GM19023 (cell line): ENCODE measurements around the gene OR52N2.

Experiments used
- ATAC-seq: cut with Tn5 transposase; IDR thresholded peaks from one replicate; pipeline ENCODE4 v1.9.1; 2021; ENCODE audit warnings: mild to moderate bottlenecking, moderate library complexity; ENCODE audit not compliant: unreplicated experiment

OR52N2 gene

DNA sequence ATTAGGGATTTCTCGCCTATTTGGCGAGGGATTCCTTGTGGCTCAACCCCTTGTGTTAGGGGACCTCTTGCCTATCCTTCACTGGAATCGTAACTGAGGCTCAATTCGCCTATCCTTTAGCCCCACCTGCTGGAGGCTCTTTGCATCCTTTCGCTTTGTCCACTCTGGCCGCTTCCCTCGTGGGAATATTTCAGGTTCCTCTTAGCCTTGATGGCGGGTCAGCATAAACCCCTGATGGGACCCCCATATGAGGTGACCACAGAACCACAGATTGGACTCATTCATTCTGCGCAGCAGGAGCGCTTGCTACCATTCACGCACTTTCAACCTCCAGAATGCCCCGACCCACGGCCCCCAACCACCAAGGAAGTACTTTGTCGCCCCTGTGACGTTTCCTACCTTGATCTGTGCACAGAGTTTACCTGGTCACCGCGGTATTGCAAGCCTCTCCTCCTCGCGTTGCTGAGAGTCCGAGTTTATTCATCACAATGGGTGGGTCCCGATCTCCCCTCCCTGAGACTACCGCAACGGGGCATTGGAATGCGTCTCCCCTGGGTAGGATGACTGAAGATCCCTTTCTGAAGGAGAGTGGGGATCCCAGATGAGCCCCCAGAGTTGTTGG lies at the start of gene OR52N2:
Gene OR52N2 (plus strand): TSS at position 425 of the 622 bp plus-strand sequence. CDS start 11,412 bp downstream, outside the sequence.
- ATAC-seq: peak; percentile 97

DNA sequence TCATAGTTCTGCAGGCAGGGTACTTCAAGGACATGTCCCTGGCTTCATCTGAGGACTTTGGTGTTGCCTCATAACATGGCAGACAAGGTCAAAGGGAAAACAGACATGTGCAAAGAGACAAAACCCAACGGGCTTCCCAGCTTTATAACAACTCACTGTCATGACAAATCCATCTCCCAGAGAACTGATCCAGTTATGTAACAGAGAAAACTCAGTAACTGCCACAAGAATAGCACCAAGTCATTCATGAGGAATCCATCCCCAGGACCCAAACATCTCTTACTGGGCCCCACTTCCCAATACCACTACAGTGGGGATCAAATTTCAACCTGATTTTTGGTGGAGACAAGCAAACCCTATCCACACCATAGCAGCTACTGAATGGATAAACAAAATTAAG lies 41.7 kb upstream of the OR52N2 start:
- no peak for ATAC-seq

DNA sequence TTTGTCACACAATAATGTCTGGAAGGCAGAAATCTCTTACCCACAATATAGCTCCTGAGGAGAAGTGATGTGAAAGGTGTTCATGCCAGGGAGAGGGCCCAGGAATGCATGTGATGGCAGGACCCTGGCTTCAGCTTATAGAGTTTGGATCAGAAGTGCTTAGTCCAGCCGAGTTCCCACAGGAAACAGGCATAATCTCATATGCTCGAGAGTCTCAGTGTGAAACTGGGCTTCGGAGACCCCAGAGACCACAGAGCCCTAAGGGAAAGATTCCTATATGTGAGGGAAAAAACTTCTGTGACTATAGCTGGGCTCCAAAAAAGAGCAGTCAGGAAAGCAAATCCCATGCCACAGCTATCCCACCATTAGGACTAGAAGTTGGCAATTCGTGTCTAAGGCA lies 25.5 kb upstream of the OR52N2 start, which contains the start of gene OR52N5:
Gene OR52N5 (minus strand): TSS at position 101 of the 400 bp plus-strand sequence. CDS start 4,721 bp downstream, outside the sequence.
- no peak for ATAC-seq

DNA sequence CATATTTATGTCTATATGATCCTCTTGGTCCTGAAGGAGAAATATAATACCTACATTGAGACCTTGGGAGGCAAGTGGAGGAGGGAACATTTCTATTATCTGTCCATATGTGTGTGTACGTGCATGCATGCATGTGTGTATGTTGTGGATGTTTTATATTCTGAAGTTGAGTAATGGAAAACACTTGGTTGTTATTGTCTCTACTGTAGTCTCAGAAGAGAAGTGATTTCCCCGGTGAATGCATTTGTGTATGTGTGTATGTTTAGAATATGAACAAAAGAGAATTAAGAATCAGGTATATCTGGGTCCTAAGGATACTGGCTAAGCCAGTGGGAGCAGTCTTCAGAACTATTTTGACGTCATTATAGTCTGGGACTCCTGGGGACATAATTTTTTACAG lies 17.6 kb upstream of the OR52N2 start, which contains the start of gene OR52N1:
Gene OR52N1 (minus strand): TSS at position 101 of the 400 bp plus-strand sequence. CDS start 2,449 bp downstream, outside the sequence.
- ATAC-seq: no peak

DNA sequence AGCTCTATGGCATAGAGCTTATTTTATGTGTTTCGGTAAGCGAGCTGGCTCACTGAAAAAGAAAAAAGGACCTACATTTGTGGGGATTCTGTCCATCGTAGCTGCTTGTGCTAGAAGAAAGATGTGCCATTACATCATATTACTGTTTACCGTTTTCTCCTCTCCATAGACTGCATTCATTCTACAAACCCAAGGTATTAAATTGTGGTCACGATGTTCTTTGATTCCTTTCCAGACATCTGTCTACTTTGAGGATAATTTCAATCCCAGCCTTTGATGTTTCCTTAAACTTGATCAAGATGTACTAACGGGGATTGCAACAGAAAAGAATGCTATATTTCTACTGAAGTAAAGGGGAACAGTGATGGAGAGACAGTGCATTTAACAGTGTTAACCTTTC lies 12.2 kb upstream of the OR52N2 start:
- no peak for ATAC-seq

DNA sequence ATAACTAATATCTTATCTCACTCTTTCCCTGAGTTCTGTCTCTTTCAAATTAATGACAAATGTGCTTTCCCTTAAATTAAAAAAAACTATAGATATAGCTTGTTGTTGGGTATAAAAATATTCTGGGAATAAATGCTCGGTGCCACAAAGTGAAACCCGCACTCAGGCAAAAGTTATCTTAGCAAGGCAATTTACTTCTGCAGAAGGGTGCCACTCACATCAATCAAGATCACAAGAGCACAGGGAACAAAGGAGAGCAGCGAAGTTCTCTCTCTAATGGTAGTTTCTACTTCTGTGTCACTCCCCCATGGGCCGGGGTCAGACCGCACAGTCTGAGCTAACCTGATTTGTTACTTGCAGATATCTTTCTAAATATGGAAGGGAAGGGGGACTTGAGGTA lies 4.7 kb upstream of the OR52N2 start:
- no peak for ATAC-seq

DNA sequence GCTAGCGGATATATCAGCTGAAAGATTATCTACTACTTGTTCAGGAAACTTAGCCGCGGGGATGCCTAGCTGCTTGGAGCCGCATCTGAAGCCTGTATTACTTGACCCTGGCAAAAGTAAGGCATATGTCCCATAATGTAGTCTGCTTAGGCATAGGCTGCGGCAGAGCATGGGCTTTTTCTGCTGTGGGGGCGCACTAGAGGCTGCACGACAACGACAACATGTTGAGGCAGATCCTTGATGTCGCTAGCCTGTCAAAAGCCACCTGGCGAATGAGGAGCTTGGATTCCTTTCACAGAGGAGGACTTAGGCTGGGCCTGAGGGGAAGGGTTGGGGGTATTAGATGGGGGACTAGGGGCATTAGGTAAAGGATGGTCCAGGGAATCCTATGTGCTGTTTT lies 1.1 kb upstream of the OR52N2 start:
- ATAC-seq: no peak

DNA sequence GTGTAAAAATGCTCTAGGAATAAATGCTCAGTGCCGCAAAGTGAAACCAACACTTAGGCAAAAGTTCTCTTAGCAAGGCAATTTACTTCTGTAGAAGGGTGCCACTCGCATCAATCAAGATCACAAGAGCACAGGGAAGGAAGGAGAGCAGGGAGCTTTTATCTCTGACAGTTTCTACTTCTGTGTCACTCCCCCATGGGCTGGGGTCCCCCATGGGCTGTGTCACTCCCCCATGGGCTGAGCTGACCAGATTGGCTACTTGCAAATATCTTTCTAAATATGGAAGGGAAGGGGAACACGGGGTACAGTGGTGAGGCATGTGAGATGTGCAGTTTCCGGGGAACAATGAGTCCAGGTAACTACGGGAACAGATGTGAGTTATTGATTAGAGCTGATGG lies 397 bp downstream of the OR52N2 start:
- peak; percentile 12 for ATAC-seq

DNA sequence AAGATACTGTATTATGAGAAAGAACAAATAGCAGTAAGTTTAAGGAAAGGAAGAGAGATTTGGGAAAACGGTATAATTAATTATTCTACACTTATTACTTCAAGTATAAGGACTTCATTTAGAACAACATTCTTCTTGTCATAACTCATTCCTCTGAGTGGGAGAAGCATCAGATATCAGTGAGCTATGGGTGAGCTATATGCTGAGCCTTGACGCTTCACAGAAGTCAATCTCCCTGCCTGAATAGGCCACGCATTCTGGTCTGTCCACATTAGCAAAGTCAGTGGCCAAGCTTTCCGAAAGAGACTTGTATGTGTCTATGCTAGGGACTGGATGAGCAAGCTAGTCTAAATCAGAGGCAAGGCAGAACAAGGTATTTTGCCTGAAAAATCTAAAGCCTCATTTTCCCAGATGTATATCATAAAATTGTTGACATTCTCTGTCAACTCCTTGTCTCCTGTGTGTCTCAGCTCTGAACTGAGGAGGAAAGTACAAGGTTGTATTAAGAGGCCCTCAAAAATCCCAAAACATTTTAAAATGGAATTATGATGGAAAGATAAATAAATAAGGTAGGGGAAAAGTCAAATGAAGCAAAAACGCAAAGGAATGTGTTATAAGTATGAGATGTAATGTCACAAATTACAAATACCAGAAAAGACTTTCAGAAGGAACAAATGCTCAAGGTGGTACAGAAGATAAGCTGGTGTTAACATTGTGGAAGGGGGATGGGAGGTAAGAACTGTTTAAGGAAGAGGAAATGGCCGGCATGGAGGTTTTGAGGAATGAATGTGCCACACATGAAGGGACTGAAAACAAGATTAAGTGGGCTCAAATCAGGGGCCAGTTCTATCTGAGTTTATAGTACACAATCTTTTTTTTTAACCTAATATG lies 1.4 kb downstream of the OR52N2 start:
- no peak for ATAC-seq

DNA sequence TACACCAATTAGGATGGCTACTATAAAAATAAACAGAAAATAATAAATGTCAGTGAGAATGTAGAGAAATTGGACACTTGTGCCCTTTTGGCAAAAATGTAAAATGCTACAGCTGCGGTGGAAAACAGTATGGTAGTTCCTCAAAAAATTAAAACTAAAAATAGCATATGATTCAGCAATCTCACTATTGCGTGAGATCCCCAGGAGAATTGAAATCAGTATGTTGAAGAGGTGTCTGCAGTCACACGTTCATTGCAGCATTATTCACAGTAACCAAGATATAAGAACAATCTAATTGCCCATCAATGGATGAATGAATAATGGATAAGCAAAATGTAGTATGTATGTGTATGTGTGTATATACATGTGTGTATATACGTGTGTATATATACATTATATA lies 6.8 kb downstream of the OR52N2 start:
- no peak for ATAC-seq

DNA sequence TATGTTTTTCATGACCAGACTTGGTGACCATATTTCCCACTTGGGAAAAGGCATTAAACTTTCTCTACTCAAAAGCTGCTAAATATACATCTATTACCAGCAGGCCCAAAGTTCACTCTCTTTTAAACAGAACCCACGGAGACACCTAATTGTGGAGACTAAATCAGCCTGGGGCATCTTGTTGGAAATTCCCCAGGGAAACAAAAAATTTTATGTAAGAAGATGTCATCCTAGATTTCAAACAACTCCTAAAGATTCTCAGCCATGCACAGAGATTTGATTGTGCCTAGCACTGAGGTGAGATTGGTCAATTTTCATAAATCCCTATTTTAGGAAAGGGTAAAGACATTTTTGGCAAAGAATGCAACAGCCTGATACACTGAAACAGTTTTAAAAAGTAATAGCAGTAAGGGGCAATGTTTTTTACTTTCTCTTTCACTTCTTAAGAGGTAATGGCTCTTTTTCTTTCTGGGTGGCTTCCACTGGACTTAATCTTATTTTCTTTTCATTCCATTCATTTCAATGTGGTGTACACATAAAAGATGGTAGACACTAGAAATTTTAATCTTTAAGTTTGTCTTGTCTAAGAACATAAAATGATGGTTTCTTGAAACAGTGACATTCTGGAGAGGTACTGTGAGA lies 9.6 kb downstream of the OR52N2 start:
- no peak for ATAC-seq

DNA sequence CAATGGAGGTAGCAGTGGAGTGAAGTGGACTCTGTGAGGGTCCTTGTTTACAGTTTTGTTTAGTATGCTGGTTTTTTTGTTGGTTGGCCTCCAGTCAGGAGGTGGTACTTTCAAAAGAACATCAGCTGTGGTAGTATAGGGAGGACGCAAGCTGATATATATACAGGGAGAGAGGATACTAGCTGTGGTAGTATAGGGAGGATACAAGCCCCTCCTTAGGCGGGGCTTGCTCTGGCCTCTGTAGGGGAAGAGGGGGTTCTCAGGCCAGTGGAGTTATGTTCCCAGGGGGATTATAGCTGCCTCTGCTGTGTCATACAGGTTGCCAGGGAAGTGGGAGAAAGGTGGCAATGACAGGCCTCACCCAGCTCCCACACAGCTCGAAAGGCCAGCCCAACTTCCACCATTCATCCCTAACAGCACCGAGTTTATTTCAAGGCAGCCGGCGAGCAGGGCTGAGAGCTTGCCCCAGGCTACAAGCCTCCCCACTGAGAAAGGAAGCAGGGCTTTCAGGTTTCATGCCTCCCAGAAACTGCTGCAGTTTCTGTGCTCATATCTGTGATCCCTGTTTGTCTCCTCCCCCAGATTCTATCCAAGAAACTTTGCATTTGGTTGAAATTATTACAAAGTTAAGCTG lies 22.6 kb downstream of the OR52N2 start:
- ATAC-seq: no peak

DNA sequence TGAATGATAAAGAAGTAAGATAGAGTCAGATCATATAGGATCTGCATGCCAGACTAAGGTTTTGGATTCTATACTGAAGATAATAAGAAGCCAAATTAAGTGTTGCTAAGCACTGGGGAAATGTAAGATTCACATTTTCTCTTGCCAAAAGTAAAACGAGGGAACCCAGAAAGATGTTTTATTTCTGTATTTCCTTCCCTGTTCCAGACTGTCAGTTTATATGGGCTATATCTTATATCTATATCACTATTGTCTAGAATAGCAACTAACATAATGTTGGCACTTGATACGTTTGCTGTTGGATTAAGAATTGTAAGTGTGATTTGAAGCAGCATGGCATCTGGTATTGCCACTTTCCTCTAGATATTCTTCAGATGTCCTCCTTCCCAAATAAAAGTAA lies 24.7 kb downstream of the OR52N2 start:
- no peak for ATAC-seq

DNA sequence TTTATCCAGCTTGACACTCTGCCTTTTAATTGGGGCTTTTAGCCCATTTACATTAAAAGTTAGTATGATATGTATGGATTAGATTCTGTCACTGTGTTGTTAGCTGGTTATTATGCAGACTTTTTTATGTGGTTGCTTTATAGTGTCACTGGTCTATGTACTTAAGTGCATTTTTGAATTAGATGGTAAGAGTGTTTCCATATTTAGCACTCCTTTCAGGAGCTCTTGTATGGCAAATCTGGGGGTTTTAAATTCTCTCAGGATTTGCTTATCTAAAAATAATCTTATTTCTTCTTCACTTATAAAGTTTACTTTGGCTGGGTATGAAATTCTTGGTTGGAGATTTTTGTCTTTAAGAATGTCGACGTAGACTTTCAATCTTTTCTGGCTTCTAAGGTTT lies 29.0 kb downstream of the OR52N2 start:
- no peak for ATAC-seq

DNA sequence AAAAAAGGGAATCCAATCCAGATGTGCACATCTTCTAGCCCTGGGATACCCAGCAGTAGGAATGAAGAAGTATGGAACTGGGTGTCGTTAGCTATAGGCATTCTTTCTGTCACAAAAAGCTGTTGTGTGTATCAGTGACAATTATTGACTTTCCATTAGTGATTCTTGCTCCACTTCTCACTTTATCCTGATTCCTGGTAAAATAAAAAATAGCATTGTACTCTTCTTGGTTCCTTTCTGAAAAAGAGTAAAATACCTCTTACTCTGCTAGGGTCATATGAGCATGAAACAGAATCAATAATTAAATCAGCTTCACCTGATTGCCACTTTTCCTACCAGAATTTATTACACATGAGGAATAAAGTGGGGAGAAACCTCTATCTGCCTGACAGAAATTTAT lies 33.1 kb downstream of the OR52N2 start, which contains the start of gene OR52E6:
Gene OR52E6 (minus strand): TSS at position 101 of the 400 bp plus-strand sequence. CDS start 0 bp downstream, at position 101.
- no peak for ATAC-seq

DNA sequence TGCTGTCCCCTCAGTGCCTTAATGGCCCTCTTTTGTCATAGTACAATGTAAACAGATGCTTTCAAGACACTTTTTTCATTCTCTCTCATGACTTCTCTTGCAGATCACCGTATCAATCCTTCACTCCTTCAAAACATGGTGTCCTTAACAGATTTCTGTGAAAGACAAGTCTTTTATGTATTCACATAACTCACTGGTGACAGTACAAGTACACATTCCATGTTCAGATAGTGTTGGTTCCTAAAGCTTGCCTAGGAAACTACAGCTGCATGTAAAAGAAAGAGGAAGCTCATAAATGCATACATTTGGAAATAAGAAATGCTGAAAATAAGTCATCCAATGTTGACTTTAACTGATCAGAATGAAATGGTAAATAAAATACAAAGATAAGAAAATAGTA lies 38.0 kb downstream of the OR52N2 start:
- ATAC-seq: no peak

DNA sequence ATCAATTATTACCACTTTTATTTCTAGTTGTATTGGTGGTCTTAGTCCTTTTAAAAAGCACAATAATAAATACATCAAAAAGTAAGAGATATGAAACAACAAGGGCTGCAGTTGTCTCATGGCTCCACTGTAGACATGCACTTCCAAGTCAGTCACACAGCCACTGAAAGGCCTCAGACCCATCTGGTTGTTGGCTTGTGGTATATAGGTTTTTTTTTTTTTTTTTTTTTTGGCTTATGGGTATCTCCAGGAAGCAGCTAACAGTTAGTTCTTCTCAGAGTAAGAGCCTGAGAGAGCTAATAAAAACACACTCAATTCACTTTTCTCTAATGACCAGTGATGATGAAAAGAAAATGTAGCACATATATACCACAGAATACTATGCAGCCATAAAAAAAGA lies 39.0 kb downstream of the OR52N2 start:
- ATAC-seq: no peak

DNA sequence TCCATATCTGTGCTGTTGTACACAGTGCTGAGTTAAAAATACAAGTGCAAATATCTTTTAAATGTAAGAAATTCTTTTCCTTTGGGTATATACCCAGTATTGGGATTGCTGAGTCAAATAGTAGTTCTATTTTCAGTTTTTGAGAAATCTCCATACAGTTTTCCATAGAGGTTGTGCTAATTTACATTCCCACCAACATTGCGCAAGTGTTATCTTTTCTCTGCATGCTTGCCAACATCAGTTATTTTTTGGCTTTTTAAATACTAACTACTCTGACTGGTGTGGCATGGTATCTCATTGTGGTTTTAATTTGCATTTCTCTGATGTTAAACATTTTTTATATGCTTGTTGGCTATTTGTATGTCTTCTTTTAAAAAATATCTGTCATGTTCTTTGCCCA lies 42.3 kb downstream of the OR52N2 start:
- ATAC-seq: no peak

DNA sequence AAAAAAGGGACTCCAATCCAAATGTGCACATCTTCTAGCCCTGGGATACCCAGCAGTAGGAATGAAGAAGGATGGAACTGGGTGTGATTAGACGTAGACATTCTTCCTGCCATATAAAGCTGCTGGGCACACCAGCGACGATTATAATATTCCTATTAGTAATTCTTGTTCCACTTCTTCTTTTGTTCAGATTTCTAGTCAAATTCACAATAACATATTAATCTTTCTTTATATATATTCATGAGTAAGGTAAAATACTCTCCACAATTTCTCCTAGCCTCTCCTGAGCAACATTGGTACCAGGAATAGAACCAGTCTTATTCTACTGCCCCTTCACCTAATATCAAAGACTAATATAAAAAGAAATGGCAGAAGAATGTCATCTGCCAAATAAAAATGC lies 48.9 kb downstream of the OR52N2 start, which contains the start of gene OR52E8:
Gene OR52E8 (minus strand): TSS at position 101 of the 400 bp plus-strand sequence. CDS start 0 bp downstream, at position 101.
- no peak for ATAC-seq

DNA sequence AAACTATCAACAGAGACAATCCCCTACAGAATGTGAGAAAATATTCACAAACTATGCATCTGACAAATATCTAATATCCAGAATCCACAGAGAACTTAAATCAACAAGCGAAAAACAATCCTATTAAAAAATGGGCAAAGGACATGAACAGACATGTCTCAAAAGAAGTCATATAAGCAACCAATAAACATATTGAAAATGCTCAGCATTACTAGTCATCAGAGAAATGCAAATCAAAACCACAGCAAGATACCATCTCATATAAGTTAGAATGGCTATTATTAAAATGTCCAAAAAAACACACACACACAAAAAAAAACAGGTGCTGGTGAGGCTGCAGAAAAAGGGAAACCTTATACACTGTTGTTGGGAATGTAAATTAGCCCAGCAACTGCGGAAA lies 57.1 kb downstream of the OR52N2 start:
- no peak for ATAC-seq
